Muscle layer of duodenum (tissue), 2 donors: ENCODE data around the gene GPR39.

Experiments
- H3K27ac ChIP-seq: one replicate; pipeline ENCODE4 v1.7.0; 2013; ENCODE audit warnings: mild to moderate bottlenecking, low read length
- H3K27me3 ChIP-seq: one replicate; pipeline ENCODE4 v1.7.0; 2013; ENCODE audit warnings: low read depth, mild to moderate bottlenecking, control low read depth, low read length
- H3K36me3 ChIP-seq, 2 donors: one replicate each; pipeline ENCODE4 v1.7.0; 2013; ENCODE audit warnings: low read length in 2 of 2, control low read depth in 1 of 2, mild to moderate bottlenecking in 1 of 2; ENCODE audit not compliant: insufficient read depth in 2 of 2, control insufficient read depth in 1 of 2
- H3K4me1 ChIP-seq, 2 donors: one replicate each; pipeline ENCODE4 v1.7.0; 2013; ENCODE audit warnings: low read length in 2 of 2, mild to moderate bottlenecking in 2 of 2, control low read depth in 1 of 2, moderate library complexity in 1 of 2; ENCODE audit not compliant: insufficient read depth in 2 of 2, control insufficient read depth in 1 of 2
- H3K4me3 ChIP-seq, 2 donors: one replicate each; pipeline ENCODE4 v1.7.0; 2013; ENCODE audit warnings: low read length in 2 of 2, low read depth in 1 of 2, mild to moderate bottlenecking in 1 of 2
- H3K9me3 ChIP-seq, 2 donors: one replicate each; pipeline ENCODE4 v1.7.0; 2013; ENCODE audit warnings: low read length in 2 of 2, control low read depth in 1 of 2, mild to moderate bottlenecking in 1 of 2; ENCODE audit not compliant: control insufficient read depth in 1 of 2
- donor health status: healthy.

The GPR39 gene

DNA sequence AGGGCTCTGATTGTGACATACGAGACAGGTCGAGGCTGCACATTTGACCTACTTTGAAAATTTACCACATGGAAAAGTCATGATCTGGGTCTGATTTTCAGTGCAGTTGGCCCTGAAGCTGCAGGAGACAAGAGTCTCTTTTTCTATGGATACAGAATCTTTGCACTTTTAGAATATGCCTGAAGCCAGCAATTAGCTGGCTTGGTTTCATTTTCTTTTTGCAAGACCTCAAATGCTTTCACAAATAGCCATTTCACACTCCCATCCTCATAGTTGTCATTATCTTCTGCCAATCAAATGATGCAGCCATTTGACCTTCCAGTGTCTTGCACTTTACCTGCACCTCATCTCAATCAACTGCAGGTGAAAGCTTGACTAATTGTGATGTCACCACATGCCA is 59.0 kb downstream of the GPR39 start:
- Histone ChIP-seq H3K36me3 (no peaks in the 10 kb centered on the region), H3K27ac (no peak overlapping the region), H3K9me3 (no peaks in the 10 kb centered on the region), H3K27me3 (no peaks in the 10 kb centered on the region), H3K4me3 (no peak overlapping the region), H3K4me1 (no peaks in the 10 kb centered on the region)

- no peaks in the 10 kb centered on the region for H3K27me3 ChIP-seq
- no peak overlapping the region for H3K4me3 ChIP-seq
- H3K4me1 ChIP-seq = no peaks in the 10 kb centered on the region
- no peaks in the 10 kb centered on the region for H3K36me3 ChIP-seq
- no peaks in the 10 kb centered on the region for H3K9me3 ChIP-seq
- no peak overlapping the region for H3K27ac ChIP-seq
Measured at GRCh38 chr2:132477436-132477835, 60.8 kb downstream of the GPR39 start.

DNA sequence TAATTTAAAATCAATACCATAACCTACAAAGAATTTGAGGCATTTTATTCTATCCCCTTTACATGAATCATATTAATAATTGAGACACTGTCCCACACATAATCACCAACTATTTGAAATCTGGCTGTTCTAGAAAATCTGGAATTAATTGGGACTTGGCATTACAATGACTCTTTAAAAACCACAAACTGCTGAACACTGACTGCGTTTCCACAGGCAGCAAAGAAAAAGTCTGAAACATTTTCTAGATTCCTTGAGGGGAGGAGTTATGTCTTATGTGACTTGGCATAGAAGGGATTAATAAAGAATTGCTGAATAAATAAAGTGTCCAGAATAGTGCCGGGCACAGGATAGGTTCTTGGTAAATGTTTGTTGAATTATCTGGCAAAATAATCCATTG is 61.4 kb downstream of the GPR39 start:
- H3K9me3 ChIP-seq = no peaks in the 10 kb centered on the region
- no peak overlapping the region for H3K4me3 ChIP-seq
- H3K4me1 ChIP-seq = no peaks in the 10 kb centered on the region
- H3K36me3 ChIP-seq = no peaks in the 10 kb centered on the region
- H3K27ac ChIP-seq = no peak overlapping the region
- H3K27me3 ChIP-seq = no peaks in the 10 kb centered on the region

DNA sequence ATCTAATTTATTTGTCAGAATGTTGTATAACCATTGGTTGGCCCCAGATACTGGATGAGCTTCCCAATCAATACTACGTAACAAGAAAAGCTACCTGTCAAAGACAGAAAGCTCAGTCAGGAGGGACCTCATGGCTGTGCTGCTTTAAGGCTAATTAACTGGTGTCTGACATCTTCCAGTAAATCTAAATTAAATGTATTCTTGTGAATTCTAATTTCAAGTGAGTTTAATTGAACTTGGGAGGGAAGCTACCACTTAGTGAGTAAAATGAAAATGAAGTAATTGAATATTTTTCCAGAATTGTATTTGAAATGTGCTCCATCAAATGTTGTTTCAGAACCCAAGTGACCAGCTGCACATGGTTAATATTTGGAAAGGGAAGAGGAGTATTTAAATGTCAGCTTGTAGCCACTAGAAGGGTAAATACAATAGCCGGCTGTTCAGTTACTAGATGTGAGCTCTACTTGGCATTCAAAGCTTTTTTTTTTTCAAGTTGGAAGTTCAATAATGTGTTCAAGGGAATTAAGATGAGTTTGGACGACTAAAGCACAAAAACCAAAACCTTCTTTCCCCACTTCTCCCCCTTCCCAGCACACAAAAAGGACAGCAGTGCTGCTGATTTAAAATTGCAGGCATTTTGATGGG is 62.0 kb downstream of the GPR39 start:
- Histone ChIP-seq H3K36me3 (no peaks in the 10 kb centered on the region), H3K27me3 (no peaks in the 10 kb centered on the region), H3K4me1 (no peaks in the 10 kb centered on the region), H3K9me3 (no peaks in the 10 kb centered on the region), H3K27ac (no peak overlapping the region), H3K4me3 (no peak overlapping the region)

DNA sequence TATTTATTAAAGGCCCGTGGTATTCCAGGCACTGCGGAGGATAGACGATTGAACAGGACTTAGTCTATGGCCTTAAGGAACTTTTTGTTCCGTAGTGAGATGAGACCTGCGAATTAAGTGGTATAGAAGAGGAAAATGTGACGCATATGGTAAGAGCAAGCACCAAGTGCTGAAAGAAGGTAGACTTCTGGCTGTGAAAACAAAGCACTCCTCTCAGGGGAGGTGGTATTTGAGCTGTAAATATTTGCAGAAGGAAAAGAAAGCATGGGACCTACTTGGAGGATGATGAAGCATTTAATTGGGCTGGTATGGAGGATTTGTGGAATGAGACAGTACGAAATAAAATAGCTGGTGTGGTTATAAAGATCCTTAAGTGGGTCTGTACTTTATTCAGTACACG is 62.5 kb downstream of the GPR39 start:
- no peak overlapping the region for H3K27ac ChIP-seq
- H3K4me1 ChIP-seq = no peaks in the 10 kb centered on the region
- no peaks in the 10 kb centered on the region for H3K36me3 ChIP-seq
- H3K27me3 ChIP-seq = no peaks in the 10 kb centered on the region
- H3K9me3 ChIP-seq = no peaks in the 10 kb centered on the region
- H3K4me3 ChIP-seq = no peak overlapping the region

DNA sequence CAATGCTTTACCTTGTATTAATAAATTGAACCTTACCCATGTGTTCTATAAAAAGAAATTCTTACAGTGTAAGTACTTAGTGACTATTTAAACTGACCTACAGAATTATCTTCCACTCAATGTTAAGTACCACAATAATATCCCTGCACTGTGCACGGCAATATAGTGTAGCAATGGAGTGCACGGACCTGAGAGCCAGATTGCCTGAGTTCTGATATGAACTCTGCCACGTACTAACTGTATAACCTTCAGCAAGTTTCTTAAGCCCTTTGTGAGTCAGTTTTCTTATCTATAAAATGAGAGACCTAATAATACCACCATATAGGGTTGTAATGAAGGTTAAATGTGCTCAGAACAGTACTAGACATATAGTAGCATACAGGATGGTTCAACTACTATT is 66.2 kb downstream of the GPR39 start:
- no peaks in the 10 kb centered on the region for H3K9me3 ChIP-seq
- H3K27ac ChIP-seq = no peak overlapping the region
- no peaks in the 10 kb centered on the region for H3K27me3 ChIP-seq
- H3K4me3 ChIP-seq = no peak overlapping the region
- no peaks in the 10 kb centered on the region for H3K36me3 ChIP-seq
- no peaks in the 10 kb centered on the region for H3K4me1 ChIP-seq

DNA sequence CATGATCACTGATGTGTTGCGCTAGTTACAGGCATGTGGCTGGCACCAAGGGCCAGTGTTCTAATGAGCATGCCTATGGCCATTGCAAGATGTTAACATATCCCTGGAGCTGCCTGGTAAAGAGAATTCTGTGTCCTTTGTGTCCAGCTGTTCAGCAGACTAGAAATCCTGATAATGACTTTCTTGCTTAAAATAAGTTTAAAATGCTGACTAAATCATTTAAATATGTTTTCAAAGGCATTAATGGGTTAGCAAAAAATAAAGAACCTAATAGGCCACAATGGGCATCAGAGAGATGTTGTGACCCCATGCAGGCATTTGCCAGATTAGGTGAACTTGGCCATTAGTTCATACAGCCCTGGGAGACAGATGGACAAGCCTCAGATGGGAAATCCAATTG is 67.5 kb downstream of the GPR39 start:
- Histone ChIP-seq H3K27me3 (no peaks in the 10 kb centered on the region), H3K36me3 (no peaks in the 10 kb centered on the region), H3K9me3 (no peaks in the 10 kb centered on the region), H3K4me1 (no peaks in the 10 kb centered on the region), H3K4me3 (no peak overlapping the region), H3K27ac (no peak overlapping the region)

DNA sequence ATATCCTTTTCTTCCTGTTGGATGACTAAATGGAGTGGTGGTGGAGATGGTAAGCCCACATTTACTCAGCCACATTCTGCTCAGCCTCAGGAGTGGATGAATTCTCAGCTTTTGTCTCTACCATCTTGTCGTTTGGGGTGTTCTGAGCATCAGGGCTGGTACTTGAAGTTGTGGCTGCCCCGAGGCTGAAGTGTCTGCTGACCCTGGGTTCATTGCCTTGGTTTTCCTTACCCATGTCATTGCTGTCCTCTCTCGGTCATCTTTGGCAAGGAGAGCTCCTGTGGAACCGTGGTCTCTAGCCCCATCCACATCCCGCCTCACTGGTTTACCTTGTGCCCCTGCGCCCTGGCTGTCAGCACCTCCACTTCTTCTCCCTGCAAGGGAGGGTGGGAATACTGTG is 71.9 kb downstream of the GPR39 start:
- H3K36me3 ChIP-seq = no peaks in the 10 kb centered on the region
- no peaks in the 10 kb centered on the region for H3K27me3 ChIP-seq
- no peak overlapping the region for H3K27ac ChIP-seq
- no peaks in the 10 kb centered on the region for H3K4me1 ChIP-seq
- H3K9me3 ChIP-seq = no peaks in the 10 kb centered on the region
- H3K4me3 ChIP-seq = no peak overlapping the region

- H3K4me3 ChIP-seq = no peak overlapping the region
- no peaks in the 10 kb centered on the region for H3K4me1 ChIP-seq
- H3K36me3 ChIP-seq = no peaks in the 10 kb centered on the region
- H3K9me3 ChIP-seq = no peaks in the 10 kb centered on the region
- H3K27me3 ChIP-seq = no peaks in the 10 kb centered on the region
- no peak overlapping the region for H3K27ac ChIP-seq
Measured at GRCh38 chr2:132489150-132489549, 72.5 kb downstream of the GPR39 start.

DNA sequence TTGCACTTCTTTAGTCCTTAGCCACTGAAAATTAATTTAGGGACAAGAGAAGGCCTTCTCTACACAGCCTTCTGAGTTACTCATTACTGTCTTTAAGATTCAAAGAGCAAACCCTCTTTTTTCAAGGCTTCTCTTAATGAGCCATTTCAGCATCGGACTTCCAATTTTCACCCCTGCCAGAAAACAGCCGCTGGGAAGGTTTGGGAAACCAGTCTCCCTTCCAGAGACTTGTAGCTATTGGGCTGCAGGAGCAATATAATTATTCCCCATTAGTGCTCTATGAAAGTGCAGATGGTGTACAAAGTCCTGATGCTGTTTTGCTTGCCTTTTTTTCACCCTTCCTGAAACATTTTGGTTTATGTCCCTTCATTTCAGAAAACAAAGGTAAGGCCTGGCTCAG is 79.3 kb downstream of the GPR39 start:
- no peak overlapping the region for H3K27ac ChIP-seq
- H3K36me3 ChIP-seq = no peaks in the 10 kb centered on the region
- no peaks in the 10 kb centered on the region for H3K27me3 ChIP-seq
- H3K4me3 ChIP-seq = no peak overlapping the region
- H3K4me1 ChIP-seq = no peaks in the 10 kb centered on the region
- no peaks in the 10 kb centered on the region for H3K9me3 ChIP-seq

GRCh38 chr2:132496555-132496954 is 80.0 kb downstream of the GPR39 start:
- Histone ChIP-seq H3K27me3 (no peaks in the 10 kb centered on the region), H3K27ac (no peak overlapping the region), H3K4me1 (no peaks in the 10 kb centered on the region), H3K9me3 (no peaks in the 10 kb centered on the region), H3K36me3 (no peaks in the 10 kb centered on the region), H3K4me3 (no peak overlapping the region)

DNA sequence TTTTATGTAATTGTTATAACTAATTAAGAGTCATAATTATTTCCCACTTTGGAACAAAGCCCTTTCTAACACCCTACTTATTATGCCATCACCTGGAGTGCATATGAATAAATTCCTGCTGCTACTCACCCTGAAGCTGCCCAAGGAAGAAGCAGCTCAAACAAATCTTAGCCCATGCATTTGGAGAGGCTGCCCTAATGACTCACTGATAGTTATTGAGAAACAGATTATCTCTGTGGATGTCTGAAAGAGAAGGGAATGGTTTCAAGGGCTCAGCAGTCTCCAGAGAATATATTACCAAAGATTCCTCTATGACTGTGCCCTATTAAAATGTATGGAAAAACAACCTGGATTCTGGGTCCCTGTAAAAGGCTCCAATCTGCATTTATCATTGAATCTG is 81.0 kb downstream of the GPR39 start:
- Histone ChIP-seq H3K36me3 (no peaks in the 10 kb centered on the region), H3K27ac (no peak overlapping the region), H3K4me3 (no peak overlapping the region), H3K9me3 (no peaks in the 10 kb centered on the region), H3K27me3 (no peaks in the 10 kb centered on the region), H3K4me1 (no peaks in the 10 kb centered on the region)
